ENCODE measurements around the gene BCAR3.

The BCAR3 gene

DNA sequence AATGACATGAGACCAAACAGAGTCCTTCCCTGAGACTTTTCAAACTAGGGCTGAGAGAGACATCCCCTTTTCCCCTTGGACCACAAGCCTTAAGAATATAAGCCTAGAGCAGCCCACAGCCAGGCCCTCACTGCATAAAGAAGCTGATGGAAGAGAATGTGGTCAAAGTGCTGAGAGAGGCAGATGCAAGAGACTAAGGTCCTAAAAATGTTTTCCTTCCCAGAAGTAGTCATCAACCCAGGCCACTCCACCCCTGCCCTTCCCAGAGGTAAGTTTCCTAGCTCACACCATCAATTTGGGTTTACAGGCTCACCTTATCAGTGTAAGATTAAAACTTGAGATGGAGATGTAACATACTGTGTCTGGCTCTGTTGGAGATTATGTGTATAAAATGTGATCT is 58.2 kb downstream of the BCAR3 start:
- no peak overlapping the region for H2BK12ac ChIP-seq (ENCODE audit: low read length)
- peaks cover 4% of the 10 kb centered on the region for H3K79me1 ChIP-seq (ENCODE audit: low read depth, low read length)
- H2AK5ac ChIP-seq (ENCODE audit: low read depth, low read length), result no peak overlapping the region
- H3K9ac ChIP-seq (ENCODE audit: low read depth, low read length, poor library complexity), result no peak overlapping the region
- H3K14ac ChIP-seq (ENCODE audit: low read length), result no peak overlapping the region
- no peak overlapping the region for H3K23ac ChIP-seq (ENCODE audit: low read depth, low read length, poor library complexity)
- no peak overlapping the region for H3K4me3 ChIP-seq (ENCODE audit: low read length in 2 of 2)
- no peak overlapping the region for H2BK120ac ChIP-seq (ENCODE audit: low read depth, low read length)
- DNase-seq (ENCODE audit: low spot score), result no peak
- no peaks in the 10 kb centered on the region for H3K36me3 ChIP-seq (replicated peaks in 1 of 2; ENCODE audit: control insufficient read depth in 2 of 2, insufficient read depth in 2 of 2, low read length in 2 of 2)
- H3K4me2 ChIP-seq (ENCODE audit: insufficient read depth, low read length, poor library complexity, severe bottlenecking), result no peak overlapping the region
- no peak overlapping the region for H4K91ac ChIP-seq (ENCODE audit: low read depth, low read length, poor library complexity)
- no peak overlapping the region for H2BK5ac ChIP-seq (ENCODE audit: low read length)
- H2BK15ac ChIP-seq (ENCODE audit: low read length), result no peak overlapping the region
- no peak overlapping the region for H2AFZ ChIP-seq (ENCODE audit: low read length)
- H3K9me3 ChIP-seq (replicated peaks in 1 of 2; ENCODE audit: control insufficient read depth in 2 of 2, insufficient read depth in 1 of 2, low read depth in 1 of 2, low read length in 2 of 2), result no peaks in the 10 kb centered on the region
- H4K8ac ChIP-seq (ENCODE audit: low read depth, low read length), result no peak overlapping the region
- no peak overlapping the region for H3K27ac ChIP-seq (replicated peaks; ENCODE audit: low read length)
- H3K4ac ChIP-seq (ENCODE audit: low read length), result no peak overlapping the region
- H3K4me1 ChIP-seq (ENCODE audit: control insufficient read depth in 2 of 2, insufficient read depth in 1 of 2, low read depth in 1 of 2, low read length in 2 of 2), result peaks cover 6 to 18% of the 10 kb centered on the region in 2 donors
- H3K18ac ChIP-seq (ENCODE audit: low read length), result no peak overlapping the region
- H3K27me3 ChIP-seq (ENCODE audit: control insufficient read depth in 3 of 3, insufficient read depth in 3 of 3, low read depth in 1 of 3, low read length in 3 of 3), result no peaks in the 10 kb centered on the region

DNA sequence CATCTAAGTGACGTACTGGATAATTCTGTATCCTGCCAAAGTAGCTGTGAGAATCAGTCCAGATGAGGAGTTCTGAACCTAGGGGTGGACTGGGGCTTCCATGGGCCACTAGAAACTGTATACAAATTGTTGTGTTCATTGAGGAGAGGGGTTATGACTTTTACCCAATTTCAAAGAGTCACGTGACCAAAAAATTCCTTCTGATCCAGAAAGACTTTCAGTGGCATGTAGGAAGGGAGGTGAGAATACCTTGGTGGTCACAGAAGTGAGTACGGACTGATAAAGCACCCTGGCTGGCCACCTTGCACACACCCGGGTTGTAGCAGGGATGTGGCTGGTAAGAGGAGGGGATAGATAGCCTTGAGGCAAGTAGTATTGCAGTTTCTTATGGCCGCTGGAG is 60.4 kb downstream of the BCAR3 start:
- no peak overlapping the region for H2BK5ac ChIP-seq (ENCODE audit: low read length)
- no peak overlapping the region for H3K27ac ChIP-seq (replicated peaks; ENCODE audit: low read length)
- H2AK5ac ChIP-seq (ENCODE audit: low read depth, low read length), result no peak overlapping the region
- H3K4ac ChIP-seq (ENCODE audit: low read length), result no peak overlapping the region
- peaks cover 24 to 28% of the 10 kb centered on the region in 2 donors for H3K4me1 ChIP-seq (ENCODE audit: control insufficient read depth in 2 of 2, insufficient read depth in 1 of 2, low read depth in 1 of 2, low read length in 2 of 2)
- no peak overlapping the region for H2BK12ac ChIP-seq (ENCODE audit: low read length)
- no peak for DNase-seq (ENCODE audit: low spot score)
- H3K23ac ChIP-seq (ENCODE audit: low read depth, low read length, poor library complexity), result no peak overlapping the region
- H4K8ac ChIP-seq (ENCODE audit: low read depth, low read length), result no peak overlapping the region
- H4K91ac ChIP-seq (ENCODE audit: low read depth, low read length, poor library complexity), result no peak overlapping the region
- no peak overlapping the region for H3K18ac ChIP-seq (ENCODE audit: low read length)
- H3K4me2 ChIP-seq (ENCODE audit: insufficient read depth, low read length, poor library complexity, severe bottlenecking), result no peak overlapping the region
- H3K9ac ChIP-seq (ENCODE audit: low read depth, low read length, poor library complexity), result no peak overlapping the region
- no peaks in the 10 kb centered on the region for H3K9me3 ChIP-seq (replicated peaks in 1 of 2; ENCODE audit: control insufficient read depth in 2 of 2, insufficient read depth in 1 of 2, low read depth in 1 of 2, low read length in 2 of 2)
- H3K36me3 ChIP-seq (replicated peaks in 1 of 2; ENCODE audit: control insufficient read depth in 2 of 2, insufficient read depth in 2 of 2, low read length in 2 of 2), result no peaks in the 10 kb centered on the region
- H3K14ac ChIP-seq (ENCODE audit: low read length), result no peak overlapping the region
- H2BK120ac ChIP-seq (ENCODE audit: low read depth, low read length), result no peak overlapping the region
- H2BK15ac ChIP-seq (ENCODE audit: low read length), result no peak overlapping the region
- WGBS, 2 donors (ENCODE audit: extremely low coverage in 2 of 2, insufficient read length in 2 of 2, insufficient replicate concordance in 1 of 2), result no CpG with 5 or more reads among the region's 5 CpGs
- H3K4me3 ChIP-seq (ENCODE audit: low read length in 2 of 2), result no peak overlapping the region
- no peaks in the 10 kb centered on the region for H3K27me3 ChIP-seq (ENCODE audit: control insufficient read depth in 3 of 3, insufficient read depth in 3 of 3, low read depth in 1 of 3, low read length in 3 of 3)
- H2AFZ ChIP-seq (ENCODE audit: low read length), result no peak overlapping the region
- H3K79me1 ChIP-seq (ENCODE audit: low read depth, low read length), result peaks cover 1% of the 10 kb centered on the region

DNA sequence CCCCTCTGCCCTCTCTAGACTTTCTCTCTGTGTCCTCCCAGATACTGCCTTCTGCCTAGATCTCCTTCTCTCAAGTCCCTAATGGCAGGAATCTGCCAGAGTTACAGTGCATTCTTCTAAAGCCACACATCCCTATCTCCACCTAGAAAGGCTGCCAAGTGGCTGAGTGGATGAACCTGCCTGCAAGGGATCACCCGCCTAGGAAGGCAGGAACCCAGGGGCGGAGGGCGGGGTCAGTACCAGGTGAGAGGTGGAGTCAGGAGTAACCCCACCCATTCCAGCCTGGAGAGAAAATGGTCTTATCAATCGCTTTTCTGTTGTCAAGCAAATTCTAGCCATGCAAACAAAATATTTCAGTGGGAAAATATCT is 60.8 kb downstream of the BCAR3 start:
- Histone ChIP-seq H4K8ac (ENCODE audit: low read depth, low read length) (no peak overlapping the region), H4K91ac (ENCODE audit: low read depth, low read length, poor library complexity) (no peak overlapping the region), H2BK120ac (ENCODE audit: low read depth, low read length) (no peak overlapping the region), H3K27ac (replicated peaks; ENCODE audit: low read length) (no peak overlapping the region), H3K79me1 (ENCODE audit: low read depth, low read length) (peaks cover 1% of the 10 kb centered on the region), H2BK12ac (ENCODE audit: low read length) (no peak overlapping the region), H3K36me3 (replicated peaks in 1 of 2; ENCODE audit: control insufficient read depth in 2 of 2, insufficient read depth in 2 of 2, low read length in 2 of 2) (no peaks in the 10 kb centered on the region), H3K27me3 (ENCODE audit: control insufficient read depth in 3 of 3, insufficient read depth in 3 of 3, low read depth in 1 of 3, low read length in 3 of 3) (no peaks in the 10 kb centered on the region), H3K4me2 (ENCODE audit: insufficient read depth, low read length, poor library complexity, severe bottlenecking) (no peak overlapping the region), H2BK15ac (ENCODE audit: low read length) (no peak overlapping the region), H3K9ac (ENCODE audit: low read depth, low read length, poor library complexity) (no peak overlapping the region), H3K4me3 (ENCODE audit: low read length in 2 of 2) (no peak overlapping the region), H3K4me1 (ENCODE audit: control insufficient read depth in 2 of 2, insufficient read depth in 1 of 2, low read depth in 1 of 2, low read length in 2 of 2) (peaks cover 25 to 26% of the 10 kb centered on the region in 2 donors), H3K18ac (ENCODE audit: low read length) (no peak overlapping the region), H3K14ac (ENCODE audit: low read length) (no peak overlapping the region), H3K4ac (ENCODE audit: low read length) (no peak overlapping the region), H3K23ac (ENCODE audit: low read depth, low read length, poor library complexity) (no peak overlapping the region), H2AFZ (ENCODE audit: low read length) (no peak overlapping the region), H2AK5ac (ENCODE audit: low read depth, low read length) (no peak overlapping the region), H2BK5ac (ENCODE audit: low read length) (no peak overlapping the region), H3K9me3 (replicated peaks in 1 of 2; ENCODE audit: control insufficient read depth in 2 of 2, insufficient read depth in 1 of 2, low read depth in 1 of 2, low read length in 2 of 2) (no peaks in the 10 kb centered on the region)
- no peak for DNase-seq (ENCODE audit: low spot score)
- WGBS, 2 donors (ENCODE audit: extremely low coverage in 2 of 2, insufficient read length in 2 of 2, insufficient replicate concordance in 1 of 2), result no CpG with 5 or more reads among the region's 4 CpGs

DNA sequence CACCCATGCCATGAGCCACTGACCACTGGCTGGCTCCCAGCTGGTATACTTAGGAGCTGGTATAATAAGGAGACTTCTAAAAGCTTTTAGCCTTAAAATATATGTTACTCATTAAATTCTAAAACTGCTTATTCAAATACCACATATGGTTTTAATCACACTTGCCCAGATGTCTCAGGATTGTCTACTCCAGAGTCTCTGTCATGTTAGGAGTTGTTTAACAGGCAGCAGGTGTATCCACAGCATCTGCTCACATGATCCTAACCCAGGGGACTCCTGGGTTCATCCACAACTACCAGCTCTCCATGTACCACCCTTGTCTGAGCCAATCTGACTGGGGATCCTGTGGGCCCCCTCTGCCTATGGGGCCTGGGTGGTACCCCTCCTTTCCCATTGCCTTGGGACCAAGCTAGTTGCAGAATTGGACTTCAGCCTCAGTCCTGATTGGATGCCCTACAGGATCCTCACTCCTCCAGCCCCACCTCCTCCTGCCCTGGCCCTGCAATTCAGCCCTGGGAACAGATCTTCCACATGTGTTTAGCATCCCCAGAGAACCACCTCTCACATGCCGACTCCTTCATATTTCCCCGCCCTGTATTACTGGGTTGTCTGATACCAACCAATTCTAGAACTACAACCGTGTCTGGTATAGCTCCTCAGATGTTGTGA is 61.3 kb downstream of the BCAR3 start:
- H2BK120ac ChIP-seq (ENCODE audit: low read depth, low read length), result no peak overlapping the region
- no peaks in the 10 kb centered on the region for H3K27me3 ChIP-seq (ENCODE audit: control insufficient read depth in 3 of 3, insufficient read depth in 3 of 3, low read depth in 1 of 3, low read length in 3 of 3)
- no peak overlapping the region for H3K23ac ChIP-seq (ENCODE audit: low read depth, low read length, poor library complexity)
- no peak overlapping the region for H2BK15ac ChIP-seq (ENCODE audit: low read length)
- H3K36me3 ChIP-seq (replicated peaks in 1 of 2; ENCODE audit: control insufficient read depth in 2 of 2, insufficient read depth in 2 of 2, low read length in 2 of 2), result peaks cover 0 to 2% of the 10 kb centered on the region in 2 donors
- no peak overlapping the region for H3K27ac ChIP-seq (replicated peaks; ENCODE audit: low read length)
- no peak overlapping the region for H3K18ac ChIP-seq (ENCODE audit: low read length)
- H3K4me2 ChIP-seq (ENCODE audit: insufficient read depth, low read length, poor library complexity, severe bottlenecking), result no peak overlapping the region
- H2BK12ac ChIP-seq (ENCODE audit: low read length), result no peak overlapping the region
- H4K91ac ChIP-seq (ENCODE audit: low read depth, low read length, poor library complexity), result no peak overlapping the region
- no peak overlapping the region for H3K9ac ChIP-seq (ENCODE audit: low read depth, low read length, poor library complexity)
- no peak overlapping the region for H2AK5ac ChIP-seq (ENCODE audit: low read depth, low read length)
- no peak overlapping the region for H3K14ac ChIP-seq (ENCODE audit: low read length)
- no peak overlapping the region for H2BK5ac ChIP-seq (ENCODE audit: low read length)
- H2AFZ ChIP-seq (ENCODE audit: low read length), result no peak overlapping the region
- no CpG with 5 or more reads among the region's 3 CpGs for WGBS, 2 donors (ENCODE audit: extremely low coverage in 2 of 2, insufficient read length in 2 of 2, insufficient replicate concordance in 1 of 2)
- no peak overlapping the region for H3K4me3 ChIP-seq (ENCODE audit: low read length in 2 of 2)
- no peak overlapping the region for H4K8ac ChIP-seq (ENCODE audit: low read depth, low read length)
- no peak for DNase-seq (ENCODE audit: low spot score)
- no peaks in the 10 kb centered on the region for H3K9me3 ChIP-seq (replicated peaks in 1 of 2; ENCODE audit: control insufficient read depth in 2 of 2, insufficient read depth in 1 of 2, low read depth in 1 of 2, low read length in 2 of 2)
- peaks cover 1% of the 10 kb centered on the region for H3K79me1 ChIP-seq (ENCODE audit: low read depth, low read length)
- peaks cover 23 to 26% of the 10 kb centered on the region in 2 donors for H3K4me1 ChIP-seq (ENCODE audit: control insufficient read depth in 2 of 2, insufficient read depth in 1 of 2, low read depth in 1 of 2, low read length in 2 of 2)
- H3K4ac ChIP-seq (ENCODE audit: low read length), result no peak overlapping the region
